ENCODE measurements around the gene SLC39A5. TPM values are rescaled to one million over a fixed set of nuclear protein-coding genes. Genes with fewer than 3 reads are reported as not detected.

SLC39A5 gene
- 100 to 1,000 TPM; 306 to 333 TPM for total RNA-seq

DNA sequence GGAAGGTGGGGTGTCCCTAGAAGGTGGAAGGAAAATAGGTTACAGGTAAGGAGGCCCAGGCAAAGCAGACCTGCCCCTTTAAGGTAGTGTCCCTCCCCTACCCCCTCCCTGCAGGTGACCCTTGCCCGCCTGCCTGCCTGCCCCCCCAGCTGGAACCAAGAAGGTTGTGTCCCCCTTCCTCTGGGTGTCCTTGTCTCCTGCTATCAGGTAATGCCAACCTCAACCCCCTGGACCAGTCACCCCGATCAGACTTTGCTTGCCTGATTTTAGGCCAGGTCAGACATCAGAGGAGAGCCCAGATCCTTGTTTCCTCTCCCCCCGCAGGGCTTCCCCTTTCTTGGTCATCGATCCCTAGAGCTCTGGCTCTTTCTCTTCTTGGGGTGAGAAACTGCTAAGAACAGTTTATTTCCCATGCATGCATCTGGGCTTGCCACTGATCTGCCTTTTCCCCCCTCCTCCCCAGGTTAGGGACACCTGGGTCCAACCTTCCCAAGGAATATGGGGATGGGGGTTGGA, at the start of gene SLC39A5:
Gene SLC39A5 (plus strand): TSS at position 136 of the 516 bp plus-strand sequence. CDS start 1,224 bp downstream, outside the sequence.
- no peaks in the 10 kb centered on the region for H3K36me3 ChIP-seq (replicated peaks in 1 of 2; ENCODE audit: insufficient read depth in 1 of 2, low read depth in 2 of 2)
- H3K4me3 ChIP-seq: peak within 1 kb of the TSS; percentile 47 to 51
- peaks cover 42% of the 10 kb centered on the region for H3K4me1 ChIP-seq
- WGBS, 2 donors: 21 to 30% methylated on average over 4 of the region's 4 CpGs
- DNase-seq (peak in 2 of 4 donors; percentile 35 to 40), ATAC-seq (peak; percentile 5)
- TF ChIP-seq POLR2A (IDR thresholded peaks at IDR 0.05): no peak
- no peak for TF ChIP-seq CTCF (IDR thresholded peaks at IDR 0.05)
- intact Hi-C loops (cut with DNase I): no loop called here
- H3K9me3 ChIP-seq: no peaks in the 10 kb centered on the region
- H3K27me3 ChIP-seq: no peaks in the 10 kb centered on the region
- H3K27ac ChIP-seq: peak within 1 kb of the TSS; percentile 72 to 89 (median 86)

DNA sequence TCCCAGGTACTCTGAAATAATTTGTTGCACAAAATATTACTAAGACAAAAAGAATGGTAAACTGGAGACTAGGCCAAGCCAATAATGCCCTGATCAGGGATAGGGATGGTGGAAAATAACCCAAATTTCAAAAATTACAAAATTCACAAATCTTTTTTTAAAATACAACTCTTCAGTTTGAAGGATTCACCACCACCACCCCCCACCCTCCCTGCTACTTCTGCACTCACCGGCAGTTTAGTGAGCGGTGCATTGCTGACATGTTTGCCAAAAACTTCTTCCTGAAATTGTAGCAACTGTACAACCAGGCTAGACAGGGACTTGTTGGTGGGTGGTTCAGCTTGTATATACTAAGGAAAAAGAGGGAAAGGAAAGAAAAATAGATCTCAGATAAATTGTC, 42.9 kb upstream of the SLC39A5 start:
- WGBS, 2 donors: 47 to 73% methylated on average over 2 of the region's 2 CpGs
- H3K36me3 ChIP-seq (replicated peaks in 1 of 2; ENCODE audit: insufficient read depth in 1 of 2, low read depth in 2 of 2): peaks cover 0 to 22% of the 10 kb centered on the region in 2 donors
- intact Hi-C loops (cut with DNase I): loop anchor here (2.0 kb wide), 1 partner anchor 66 kb away; no protein-coding TSS in a partner anchor
- no peak for DNase-seq
- H3K4me3 ChIP-seq: no peak overlapping the region
- H3K27ac ChIP-seq: peak overlapping the region in 1 of 4 donors; percentile 96
- H3K27me3 ChIP-seq: no peaks in the 10 kb centered on the region
- peaks cover 25% of the 10 kb centered on the region for H3K4me1 ChIP-seq
- no peaks in the 10 kb centered on the region for H3K9me3 ChIP-seq
- ATAC-seq: no peak
- TF ChIP-seq CTCF (IDR thresholded peaks at IDR 0.05) (no peak), POLR2A (IDR thresholded peaks at IDR 0.05) (no peak)

- WGBS, 2 donors: 8 to 10% methylated on average over 6 to 10 of the region's 10 CpGs
- Histone ChIP-seq H3K27ac (peak overlapping the region in 3 of 4 donors; percentile 65 to 96 (median 92)), H3K27me3 (no peaks in the 10 kb centered on the region), H3K9me3 (no peaks in the 10 kb centered on the region), H3K36me3 (replicated peaks in 1 of 2; ENCODE audit: insufficient read depth in 1 of 2, low read depth in 2 of 2) (peaks cover 0 to 17% of the 10 kb centered on the region in 2 donors), H3K4me3 (peak overlapping the region; percentile 80), H3K4me1 (peaks cover 25% of the 10 kb centered on the region)
- ATAC-seq: no peak
- intact Hi-C loops (cut with DNase I): no loop called here
- no peak for DNase-seq
- TF ChIP-seq POLR2A (IDR thresholded peaks at IDR 0.05) (no peak), CTCF (IDR thresholded peaks at IDR 0.05) (no peak)
Measured at GRCh38 chr12:56188131-56188777, 41.6 kb upstream of the SLC39A5 start.

DNA sequence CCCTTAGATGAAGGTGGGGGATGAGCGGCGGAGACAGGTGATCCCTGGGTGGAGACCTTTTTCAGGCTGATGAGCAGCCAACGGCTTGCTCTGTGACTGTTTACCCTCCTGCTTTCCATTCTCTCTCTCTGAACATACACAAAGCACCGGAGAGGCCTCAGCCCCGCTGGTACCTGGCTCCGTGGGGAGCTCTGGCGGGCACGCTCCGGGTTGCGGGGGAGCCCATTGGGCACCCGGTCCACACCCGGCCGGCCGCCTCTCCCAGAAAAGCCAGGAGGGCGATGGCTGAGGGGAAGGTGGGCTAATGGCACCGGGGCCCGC, 41.1 kb upstream of the SLC39A5 start:
- H3K9me3 ChIP-seq: no peaks in the 10 kb centered on the region
- H3K27ac ChIP-seq: peak overlapping the region; percentile 65 to 96 (median 88)
- ATAC-seq: no peak
- peak overlapping the region; percentile 80 for H3K4me3 ChIP-seq
- H3K27me3 ChIP-seq: no peaks in the 10 kb centered on the region
- TF ChIP-seq CTCF (IDR thresholded peaks at IDR 0.05): no peak
- no peak for TF ChIP-seq POLR2A (IDR thresholded peaks at IDR 0.05)
- peaks cover 0 to 13% of the 10 kb centered on the region in 2 donors for H3K36me3 ChIP-seq (replicated peaks in 1 of 2; ENCODE audit: insufficient read depth in 1 of 2, low read depth in 2 of 2)
- intact Hi-C loops (cut with DNase I): no loop called here
- WGBS, 2 donors: 0 to 2% methylated on average over 1 to 16 of the region's 17 CpGs
- DNase-seq: no peak
- H3K4me1 ChIP-seq: peaks cover 25% of the 10 kb centered on the region
